Left hindlimb (tissue), 1 donor: ENCODE measurements around the gene ABHD2.

ENCODE experiments used
- DNase-seq: peaks from one replicate; pipeline ENCODE4 v3.0.0-alpha.2; 2018

The ABHD2 gene

DNA sequence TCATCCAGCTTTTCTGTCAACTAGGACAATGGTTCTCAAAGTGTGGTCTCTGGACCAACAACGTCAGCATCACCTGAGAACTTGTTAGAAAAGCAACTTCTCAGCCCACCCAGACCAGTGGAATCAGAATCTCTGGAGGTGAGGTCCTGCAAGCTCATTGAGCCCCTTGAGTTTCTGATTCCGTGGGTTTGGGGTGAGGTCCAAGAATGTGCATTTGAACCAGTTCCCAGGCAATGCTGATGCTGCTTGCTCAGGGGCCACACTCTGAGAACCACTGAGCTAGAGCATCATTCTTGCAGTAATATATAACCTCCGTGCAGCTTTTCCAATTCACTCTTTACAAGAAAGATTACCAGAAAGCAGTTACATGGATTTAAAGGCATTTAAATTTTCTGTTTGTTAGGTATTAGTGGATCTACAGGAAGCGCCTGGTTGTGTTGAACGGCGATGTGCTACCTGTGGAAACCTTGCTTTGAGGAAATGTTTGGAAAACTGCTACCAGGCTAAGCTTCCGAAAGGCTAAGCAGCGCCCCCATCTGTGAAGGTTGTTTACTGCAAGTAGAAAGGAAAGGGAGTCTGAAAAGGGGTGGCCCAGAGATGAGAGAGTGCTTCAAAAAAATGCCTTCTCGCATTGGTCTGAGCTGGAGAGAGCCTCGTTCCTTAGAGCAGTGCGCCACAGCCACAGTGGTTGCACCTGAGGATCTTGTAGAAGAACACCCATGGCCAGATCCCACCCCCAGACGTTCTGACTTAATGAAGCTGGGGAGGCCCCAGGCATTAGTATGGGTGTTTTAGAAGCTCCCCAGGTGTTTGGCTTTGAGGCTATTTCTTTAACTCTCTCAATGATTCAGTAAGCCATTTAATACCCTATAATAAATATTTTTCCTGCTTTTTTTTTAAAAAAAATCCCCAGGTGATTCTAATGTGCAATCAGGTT is 83.1 kb downstream of the ABHD2 start:
- DNase-seq: no peak

DNA sequence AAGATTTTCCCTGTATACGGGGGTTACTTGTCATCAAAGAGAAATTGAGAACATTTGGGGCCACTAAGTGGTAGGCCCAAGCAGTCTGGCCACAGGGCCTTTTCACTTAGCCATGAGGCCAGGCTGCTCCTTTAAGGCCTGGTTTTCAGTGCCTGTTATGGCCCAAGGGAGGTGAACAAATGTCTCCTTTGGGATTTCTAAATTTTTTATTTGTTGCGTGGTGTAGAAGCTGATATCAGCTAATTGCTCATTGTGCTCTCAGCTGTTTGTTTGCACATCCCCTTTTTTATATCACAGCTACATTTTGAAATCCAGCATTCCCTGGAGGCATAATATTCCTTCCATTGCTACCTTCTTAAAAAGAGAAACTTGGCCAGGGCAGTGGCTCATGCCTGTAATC is 84.7 kb downstream of the ABHD2 start:
- DNase-seq: no peak

DNA sequence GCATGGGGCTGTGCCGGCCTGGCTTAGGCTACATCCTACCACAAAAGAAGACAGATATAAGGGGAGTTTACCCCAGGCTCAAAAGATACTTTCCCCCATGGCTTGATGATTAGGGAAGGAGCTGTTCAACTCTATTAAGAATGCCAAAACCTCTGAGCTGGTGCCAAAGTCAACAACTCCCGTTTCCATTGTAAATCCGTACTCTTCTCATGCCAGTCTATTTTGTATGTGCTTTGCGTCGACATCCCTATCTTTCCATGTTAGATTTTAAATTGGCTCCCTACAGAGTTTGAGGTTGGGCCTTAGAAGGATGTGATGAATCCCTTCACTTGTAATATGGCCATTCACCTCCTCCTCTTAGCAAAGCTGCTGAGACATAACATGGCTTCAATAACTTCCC is 86.2 kb downstream of the ABHD2 start:
- no peak for DNase-seq

DNA sequence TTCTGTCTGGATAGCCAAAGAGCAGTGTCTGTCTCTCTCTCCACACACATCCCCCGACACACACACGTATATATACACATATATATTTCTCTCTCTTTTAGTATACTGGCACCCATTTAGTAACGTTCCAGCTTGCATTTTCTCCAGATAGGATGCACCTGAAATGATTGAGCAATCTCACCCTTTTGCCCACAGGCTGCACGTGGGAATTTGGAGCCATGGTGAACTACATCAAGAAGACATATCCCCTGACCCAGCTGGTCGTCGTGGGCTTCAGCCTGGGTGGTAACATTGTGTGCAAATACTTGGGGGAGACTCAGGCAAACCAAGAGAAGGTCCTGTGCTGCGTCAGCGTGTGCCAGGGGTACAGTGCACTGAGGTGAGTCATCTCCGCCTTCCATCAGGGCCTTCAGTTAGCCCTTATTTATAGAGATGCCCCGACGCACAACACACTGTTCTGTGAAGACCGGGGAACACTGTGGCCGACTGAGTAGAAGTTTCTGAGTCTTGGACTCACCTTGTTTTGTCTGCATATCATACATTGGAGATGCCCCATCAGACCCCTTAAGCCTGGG is 87.4 kb downstream of the ABHD2 start:
- no peak for DNase-seq

DNA sequence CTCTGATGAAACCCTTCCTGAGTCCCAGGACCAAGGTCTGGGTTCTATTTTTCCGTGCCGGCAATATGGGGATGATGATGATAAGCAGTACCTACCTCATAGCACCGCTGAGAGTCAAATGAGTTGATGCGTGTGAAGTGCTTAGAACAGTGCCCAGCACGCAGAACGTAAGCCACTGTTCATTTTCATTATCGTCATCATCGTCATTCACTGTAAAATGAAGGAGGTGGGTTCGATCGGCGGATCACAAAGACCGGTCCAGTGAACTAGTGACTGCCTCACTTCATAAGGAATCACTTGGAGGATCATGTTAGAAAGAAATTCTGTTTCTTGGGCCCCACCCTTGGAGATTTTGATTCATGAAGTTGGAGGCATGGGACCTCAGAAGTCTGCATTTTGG is 88.9 kb downstream of the ABHD2 start:
- no peak for DNase-seq

DNA sequence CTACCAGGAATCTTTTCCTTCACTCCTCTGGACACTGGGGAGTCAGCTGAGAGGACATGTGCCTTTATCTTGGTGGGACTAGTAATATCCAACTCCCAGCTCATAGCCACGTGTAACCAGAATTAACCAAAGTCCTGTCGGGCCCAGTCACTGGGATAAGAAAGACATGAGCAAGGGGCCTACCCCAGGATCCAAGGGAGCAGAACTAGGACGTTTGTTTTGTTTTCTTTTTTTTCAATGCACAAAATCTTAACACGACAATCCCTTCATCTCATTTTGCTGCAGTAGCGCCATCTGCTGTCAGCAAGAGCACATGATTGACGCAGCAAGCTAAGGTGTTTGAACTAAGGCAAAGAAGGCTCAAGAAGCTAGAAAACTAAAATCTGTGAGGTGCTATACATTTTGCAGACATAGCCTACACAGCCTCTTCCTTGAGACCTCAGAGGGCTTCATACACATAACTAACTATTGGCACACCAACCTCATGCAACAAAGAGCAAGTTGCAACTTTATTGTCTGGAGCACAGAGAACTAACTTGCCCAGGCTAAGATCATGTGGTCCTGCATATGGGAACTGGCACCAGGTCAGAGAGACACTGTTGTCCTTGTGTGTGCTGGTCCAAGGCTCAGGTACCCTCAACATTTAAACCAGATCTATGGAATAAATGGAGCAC is 89.5 kb downstream of the ABHD2 start:
- peak; percentile 63 for DNase-seq

DNA sequence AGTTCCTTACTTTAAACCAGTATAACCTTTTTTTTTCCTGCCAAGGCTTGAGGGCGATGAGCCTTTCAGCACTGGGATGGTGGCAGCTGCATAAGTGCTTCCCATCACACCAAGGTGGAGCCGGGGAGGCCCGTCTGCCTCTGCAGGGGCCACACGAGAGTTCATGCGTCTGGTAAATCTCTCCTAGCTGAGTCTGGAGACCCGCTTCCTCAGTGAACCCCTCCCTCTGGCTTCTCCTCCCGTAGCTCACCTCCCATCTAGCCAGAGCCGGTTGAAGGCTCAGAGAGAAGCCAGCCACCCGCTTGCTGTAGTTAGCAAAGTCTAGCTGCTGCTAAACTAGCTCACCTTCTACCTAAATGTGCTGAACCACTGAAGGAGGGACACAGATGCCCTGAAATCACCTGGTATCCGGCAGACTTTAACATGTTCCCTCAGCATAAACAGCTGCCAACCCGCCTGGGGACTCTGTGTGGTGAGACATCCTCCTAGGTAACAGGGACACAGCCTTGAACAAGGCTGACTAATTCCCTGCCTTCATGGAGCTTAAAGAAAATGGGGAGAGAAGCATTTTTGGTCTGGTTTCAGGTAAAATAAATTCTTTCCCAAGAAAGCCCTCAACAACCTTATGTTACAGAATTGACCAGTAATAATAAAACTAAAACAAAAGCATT is 90.2 kb downstream of the ABHD2 start:
- DNase-seq: no peak

DNA sequence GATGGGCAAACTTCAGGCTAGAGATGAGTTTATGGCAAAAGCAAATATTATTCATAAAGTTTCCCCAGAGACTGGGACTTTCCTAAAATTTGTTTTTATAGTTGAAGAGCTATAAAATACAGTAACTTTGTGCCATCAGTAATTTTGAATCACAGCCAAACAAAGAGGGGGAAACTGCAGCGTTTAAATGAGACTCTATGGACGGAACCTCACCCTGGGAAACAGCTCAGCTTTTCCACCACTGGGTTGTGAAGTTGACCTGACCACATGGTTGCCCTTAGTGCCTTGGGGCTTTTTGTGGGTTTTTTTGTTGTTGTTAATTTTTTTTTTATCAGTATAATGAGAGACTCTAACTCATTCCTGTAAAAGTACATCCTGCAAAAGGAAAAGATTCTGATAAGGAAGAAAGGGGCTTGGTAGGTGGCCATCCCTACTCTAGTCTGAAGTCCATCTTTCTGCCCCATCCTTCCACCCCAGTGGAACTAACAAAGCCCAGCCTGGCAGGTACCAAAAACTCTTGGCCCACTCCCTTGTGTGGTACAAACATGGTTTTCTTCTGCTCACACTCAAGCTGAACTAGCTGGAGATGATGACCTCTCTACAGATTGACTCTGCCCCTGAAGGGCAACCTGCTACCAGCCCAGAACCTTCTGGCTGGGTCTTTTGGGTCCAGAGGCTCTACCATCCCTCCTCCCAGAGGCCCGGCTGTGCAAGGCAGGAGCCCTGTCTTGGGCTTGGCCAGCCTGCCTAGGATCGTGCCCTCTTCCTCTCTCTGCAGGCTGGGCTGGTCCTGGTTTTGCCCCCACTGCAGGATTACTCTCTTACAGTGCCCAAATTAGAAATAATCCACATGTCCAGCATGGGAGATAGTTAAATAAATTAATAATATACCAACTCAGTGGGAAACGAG is 92.0 kb downstream of the ABHD2 start:
- DNase-seq: no peak

DNA sequence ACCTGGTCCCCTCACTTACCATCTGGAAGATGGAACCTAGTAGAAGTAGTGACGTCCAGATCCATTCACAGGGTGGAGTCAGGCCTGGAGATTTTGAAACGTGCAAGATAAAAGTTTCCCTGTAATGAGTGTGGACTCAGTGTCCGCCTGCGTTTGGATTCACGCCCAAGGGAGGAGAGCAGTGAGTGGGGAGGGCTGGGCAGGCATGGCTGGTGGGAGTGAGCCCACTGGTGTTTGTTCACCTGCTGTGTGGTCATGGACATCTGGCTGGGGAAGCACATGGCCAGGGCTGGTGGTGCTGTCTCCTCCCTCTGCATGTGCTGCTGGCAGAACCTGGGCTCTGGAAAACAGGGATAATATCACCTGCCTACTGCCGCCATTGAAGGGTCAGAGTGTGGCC is 96.1 kb downstream of the ABHD2 start:
- DNase-seq: no peak

DNA sequence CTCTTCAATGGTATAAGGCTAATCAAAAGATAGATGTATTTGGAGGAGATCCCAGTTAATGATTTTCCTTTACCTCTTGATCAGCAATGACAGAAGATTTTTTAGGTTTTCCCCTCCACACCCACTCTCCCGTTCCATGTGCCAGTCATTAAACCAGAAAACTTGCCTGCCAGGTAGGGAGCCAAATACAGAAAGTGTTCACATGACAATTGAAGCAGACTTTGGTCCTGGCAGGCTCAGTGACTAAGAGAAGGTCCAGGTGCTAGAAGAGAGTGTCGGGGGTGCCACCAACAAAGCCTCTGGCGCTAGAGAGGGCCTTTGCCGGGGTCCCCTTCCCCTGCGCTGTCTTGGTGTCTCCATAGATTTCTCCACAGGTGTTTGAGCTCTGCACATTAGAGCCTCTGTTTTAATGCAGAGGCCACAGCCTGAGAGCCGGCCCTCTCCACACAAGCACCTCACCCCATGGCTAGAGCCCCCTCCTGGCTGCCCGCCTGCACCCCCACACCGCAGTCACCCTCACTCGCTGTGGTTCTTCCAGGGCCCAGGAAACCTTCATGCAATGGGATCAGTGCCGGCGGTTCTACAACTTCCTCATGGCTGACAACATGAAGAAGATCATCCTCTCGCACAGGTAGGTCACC is 96.8 kb downstream of the ABHD2 start:
- DNase-seq: no peak

DNA sequence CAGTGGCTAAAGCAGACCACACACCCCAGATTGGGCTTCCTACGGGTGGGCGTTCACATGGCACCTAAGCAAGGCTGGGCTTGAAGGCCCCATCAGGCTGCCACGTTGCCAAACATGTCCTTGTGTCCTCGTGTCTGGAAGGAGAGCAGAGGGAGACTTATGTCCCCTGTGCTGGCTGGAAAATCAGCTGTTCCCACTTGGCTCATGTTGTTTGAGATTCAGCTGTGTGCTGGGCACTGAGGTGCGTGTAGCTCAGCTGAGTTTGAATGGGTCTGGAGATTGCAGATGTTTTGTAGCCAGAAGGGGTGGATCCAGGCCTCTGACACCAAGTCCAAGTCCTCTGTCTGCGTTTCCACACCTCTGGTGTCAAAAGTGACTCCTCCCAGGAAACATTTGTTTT is 98.5 kb downstream of the ABHD2 start:
- no peak for DNase-seq

DNA sequence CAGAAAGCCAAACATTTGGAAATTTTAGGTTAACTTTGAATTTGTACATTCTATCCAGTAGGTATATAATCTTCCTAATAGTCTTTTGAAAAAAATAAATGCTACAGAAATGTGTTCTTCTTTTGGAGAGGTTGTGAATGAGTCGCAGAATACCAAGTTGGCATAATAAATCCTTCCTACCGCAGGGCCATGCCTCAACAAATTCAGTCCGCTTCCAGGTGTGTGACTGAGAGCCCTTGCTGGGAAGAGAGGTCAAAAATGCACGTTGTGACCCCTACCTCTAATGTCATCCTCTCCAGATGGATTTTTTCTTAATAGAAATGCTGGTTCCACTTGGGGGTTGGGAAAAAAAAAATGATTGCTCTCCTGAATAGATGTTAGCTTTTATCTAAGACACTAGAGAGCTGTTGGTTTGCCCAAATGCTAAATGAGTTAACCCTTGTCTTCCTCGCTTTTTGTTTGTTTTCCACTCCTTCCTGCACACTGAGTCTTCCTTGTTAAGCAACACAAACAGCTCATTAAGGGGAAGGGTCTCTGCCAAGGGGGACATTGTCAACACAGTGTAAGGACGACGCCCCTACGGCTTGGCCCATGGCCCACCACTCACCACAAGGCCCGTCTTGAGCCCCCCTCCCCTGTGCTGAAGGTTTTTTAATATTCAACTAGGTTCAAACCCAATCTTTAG is 99.2 kb downstream of the ABHD2 start:
- no peak for DNase-seq

DNA sequence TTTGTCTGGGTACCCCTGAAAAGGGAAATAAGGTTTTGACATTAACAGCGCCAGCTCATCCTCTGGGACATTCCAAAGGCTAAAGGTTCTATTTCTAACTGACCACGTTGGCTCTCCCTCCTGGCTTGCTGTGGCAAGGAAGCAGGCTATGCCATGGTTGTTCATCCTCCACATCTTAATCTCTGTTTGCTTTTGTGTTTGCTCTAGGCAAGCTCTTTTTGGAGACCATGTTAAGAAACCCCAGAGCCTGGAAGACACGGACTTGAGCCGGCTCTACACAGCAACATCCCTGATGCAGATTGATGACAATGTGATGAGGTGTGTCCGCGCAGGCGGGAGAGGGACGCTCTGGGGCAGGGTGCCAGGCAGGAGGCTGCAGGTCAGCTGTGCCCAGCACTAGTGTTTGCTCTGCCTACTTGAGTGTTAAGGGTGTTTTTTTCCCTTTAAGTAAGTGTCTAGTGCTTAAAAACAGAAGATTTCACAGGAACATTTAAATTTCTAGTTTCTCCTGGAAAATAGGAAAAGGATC is 99.8 kb downstream of the ABHD2 start:
- no peak for DNase-seq

DNA sequence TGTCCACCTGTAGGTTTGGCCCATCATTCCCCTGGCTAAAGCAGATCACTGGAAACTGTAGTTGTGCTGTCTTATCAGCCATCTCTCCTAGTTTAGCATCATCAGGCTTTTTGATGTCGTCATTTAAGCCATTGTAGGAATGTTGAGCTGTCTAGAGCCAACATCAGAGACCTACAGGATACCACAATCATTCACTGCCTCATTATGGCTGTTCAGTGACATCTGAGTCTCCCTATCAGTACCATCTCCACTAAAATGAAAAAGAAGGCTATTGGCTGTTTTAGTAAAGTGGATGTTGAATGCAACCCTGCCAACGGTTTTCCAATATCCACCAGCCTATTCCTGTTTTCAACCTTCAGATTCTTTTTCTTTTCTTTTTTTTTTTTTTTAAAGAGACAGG is 103.9 kb downstream of the ABHD2 start:
- DNase-seq: no peak

DNA sequence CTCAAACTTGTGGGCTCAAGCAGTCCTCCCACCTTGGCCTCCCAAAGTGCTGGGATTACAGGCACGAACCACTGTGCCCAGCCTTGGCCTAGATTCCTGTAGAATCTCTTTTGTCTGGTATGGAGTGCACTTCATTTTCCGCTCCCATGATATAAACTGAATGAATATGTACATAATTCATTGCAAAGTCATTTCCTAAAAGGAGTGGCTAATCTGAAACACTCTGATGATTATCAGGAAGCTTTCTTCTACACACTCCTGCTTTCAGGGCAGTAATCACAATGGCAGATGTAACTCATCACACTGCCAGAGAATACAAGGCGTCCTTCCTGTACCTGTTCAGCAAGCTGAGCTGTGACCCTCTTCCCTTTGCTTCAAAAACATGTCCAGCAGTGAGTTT is 104.5 kb downstream of the ABHD2 start:
- no peak for DNase-seq

DNA sequence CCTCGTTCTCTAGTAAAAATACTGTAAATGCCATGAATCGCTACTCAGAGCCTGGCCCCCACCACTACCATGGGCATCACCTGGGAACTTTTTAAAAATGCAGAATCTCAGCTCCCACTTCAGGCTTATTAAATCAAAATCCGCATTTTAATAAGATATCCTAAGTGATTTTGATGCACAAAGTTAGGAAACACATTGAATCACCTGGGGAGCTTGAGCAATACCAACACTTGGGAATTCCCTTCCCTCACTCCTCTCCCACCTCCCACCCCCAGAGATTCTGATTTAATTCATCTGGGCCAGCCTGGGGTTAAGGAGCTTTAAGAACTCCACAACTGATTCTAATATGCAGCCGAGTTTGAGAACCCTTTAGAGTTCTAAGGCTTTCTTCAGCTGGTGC is 106.4 kb downstream of the ABHD2 start:
- no peak for DNase-seq

DNA sequence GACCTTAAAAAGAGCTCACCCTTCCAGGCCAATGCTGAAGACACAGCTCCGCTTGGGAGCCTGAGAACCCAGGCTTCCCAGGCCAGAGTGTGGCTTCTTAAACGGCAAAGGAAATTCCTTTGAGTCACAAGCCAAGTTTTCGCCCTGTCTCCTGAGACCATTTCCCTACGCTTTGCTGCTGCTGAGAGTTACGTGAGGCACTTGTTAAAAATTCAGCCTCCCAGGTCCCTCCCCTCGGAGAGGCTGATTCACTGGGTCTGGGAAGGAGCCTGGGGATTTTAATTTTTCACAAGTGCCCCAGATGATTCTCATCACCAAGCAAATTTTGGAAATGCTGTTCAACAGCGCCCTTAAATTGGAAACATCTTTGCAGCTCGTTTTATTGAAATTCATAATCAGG is 107.6 kb downstream of the ABHD2 start:
- no peak for DNase-seq

DNA sequence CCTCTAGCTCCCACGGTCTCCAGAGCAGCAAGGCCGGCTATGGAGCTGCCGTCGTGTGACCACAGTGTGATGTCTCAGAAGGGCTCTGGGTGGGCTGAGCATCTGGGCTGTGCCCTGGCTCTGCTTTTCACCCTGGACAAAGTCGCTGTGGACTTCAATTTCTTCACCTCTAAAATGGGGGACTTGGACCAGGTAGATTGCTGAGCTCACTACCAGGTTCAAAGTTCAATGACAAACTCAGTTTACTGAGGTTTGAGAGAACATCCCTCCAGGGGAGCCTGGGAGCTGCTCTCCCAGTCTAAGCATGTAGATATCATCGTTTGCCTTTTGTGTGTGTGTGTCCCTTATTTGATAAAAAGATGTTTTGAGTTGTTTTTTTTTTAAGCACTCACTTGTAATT is 108.0 kb downstream of the ABHD2 start:
- DNase-seq: no peak

DNA sequence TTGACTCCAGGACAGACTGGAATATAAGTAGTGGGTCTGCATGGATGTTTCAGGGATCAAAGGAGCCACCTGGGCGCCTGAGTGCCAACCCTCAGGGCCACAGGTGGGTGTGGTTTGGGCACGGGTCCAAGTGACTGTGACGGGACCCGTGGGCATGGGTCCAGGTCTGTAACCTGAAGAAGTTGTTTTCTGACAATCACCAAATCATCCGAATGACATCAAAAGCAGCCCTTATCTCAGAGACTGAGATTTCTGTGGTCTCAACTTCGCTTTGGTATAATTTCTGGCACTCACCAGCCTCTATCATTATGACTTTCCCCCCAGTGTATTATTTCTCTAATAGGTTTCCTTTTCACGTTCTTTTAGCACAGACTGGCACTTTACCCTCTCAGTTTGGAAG is 108.7 kb downstream of the ABHD2 start:
- DNase-seq: no peak

DNA sequence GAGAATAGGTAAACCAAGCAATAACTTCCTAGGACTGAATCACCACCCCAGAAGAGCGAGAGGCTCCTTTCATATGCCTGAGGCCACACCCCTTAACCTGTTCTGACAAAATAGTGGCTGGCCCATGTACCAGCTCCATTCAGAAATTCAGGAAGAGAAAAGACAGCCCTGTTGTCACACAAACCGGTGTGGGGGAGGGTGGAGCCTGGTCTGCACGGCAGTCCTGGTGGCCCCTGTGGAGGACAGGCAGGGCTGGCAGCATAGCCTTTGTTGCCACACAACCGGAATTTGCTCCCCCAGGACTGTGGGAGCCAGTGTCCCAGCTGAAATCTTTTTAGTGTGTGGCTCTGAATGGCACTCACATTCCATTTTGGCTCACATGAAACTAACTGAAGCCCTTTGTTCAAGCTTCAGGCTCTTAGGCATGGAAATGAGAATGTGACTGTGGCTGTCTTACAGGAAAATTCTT is 109.3 kb downstream of the ABHD2 start:
- DNase-seq: no peak

DNA sequence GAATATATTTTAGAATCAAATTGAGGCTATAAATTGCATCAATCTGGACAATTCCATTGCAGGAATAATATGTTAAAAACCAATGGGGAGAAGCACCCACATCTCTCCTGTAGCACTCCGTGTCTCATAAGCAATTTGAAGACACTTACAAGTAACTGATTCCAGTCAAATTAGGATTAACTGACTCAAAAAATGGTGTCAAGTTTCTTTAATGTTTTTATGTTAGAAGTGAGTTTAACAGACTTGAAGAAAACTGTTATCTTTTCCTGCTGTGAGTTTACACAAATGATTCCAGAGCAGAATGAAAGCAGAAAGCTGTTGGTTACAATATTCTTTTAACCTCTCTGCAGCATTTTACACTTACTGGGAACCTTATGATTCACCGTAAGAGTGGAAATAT is 109.9 kb downstream of the ABHD2 start:
- no peak for DNase-seq
